GM11168 (cell line): ENCODE measurements around the gene DPH7.
"Not testable (repeated sequence)": the region's sequence is repeated elsewhere in the genome, so short reads cannot be mapped to it uniquely, and the experiment has no call there.

Source experiments
- in situ Hi-C: fragments of 300-500 bp; cut with MboI; formaldehyde crosslinking; loops from one replicate; pipeline ENCODE4 v1.12.0; 2022; ENCODE audit warnings: low sequenced_read_pairs; ENCODE audit not compliant: unreplicated experiment

DPH7 gene

GRCh38 chr9:137522746-137523455 is 55.8 kb downstream of the DPH7 start:
- in situ Hi-C loops: no loop called here

- in situ Hi-C loops: no loop called here
Measured at GRCh38 chr9:137521405-137521985, 57.2 kb downstream of the DPH7 start.

- in situ Hi-C loops: no loop called here
Measured at GRCh38 chr9:137520614-137521404, 57.9 kb downstream of the DPH7 start.

GRCh38 chr9:137519553-137519952 is 59.2 kb downstream of the DPH7 start:
- in situ Hi-C loops: no loop called here

GRCh38 chr9:137518661-137519459 is 59.9 kb downstream of the DPH7 start:
- in situ Hi-C loops: not testable (repeated sequence)

- in situ Hi-C loops: no loop called here
Measured at GRCh38 chr9:137516144-137516917, 62.4 kb downstream of the DPH7 start.

GRCh38 chr9:137515338-137515724 is 63.4 kb downstream of the DPH7 start:
- in situ Hi-C loops: no loop called here

GRCh38 chr9:137514691-137515337 is 63.9 kb downstream of the DPH7 start:
- in situ Hi-C loops: no loop called here

GRCh38 chr9:137513801-137514570 is 64.7 kb downstream of the DPH7 start:
- in situ Hi-C loops: not testable (repeated sequence)

- in situ Hi-C loops: not testable (repeated sequence)
Measured at GRCh38 chr9:137513136-137513535, 65.6 kb downstream of the DPH7 start.

GRCh38 chr9:137511758-137512463 is 66.8 kb downstream of the DPH7 start:
- in situ Hi-C loops: no loop called here

GRCh38 chr9:137511126-137511525 is 67.6 kb downstream of the DPH7 start:
- in situ Hi-C loops: not testable (repeated sequence)

- in situ Hi-C loops: no loop called here
Measured at GRCh38 chr9:137509198-137509597, 69.5 kb downstream of the DPH7 start.

GRCh38 chr9:137506702-137507171 is 72.0 kb downstream of the DPH7 start:
- in situ Hi-C loops: no loop called here

GRCh38 chr9:137506274-137506673 is 72.5 kb downstream of the DPH7 start:
- in situ Hi-C loops: no loop called here

- in situ Hi-C loops: no loop called here
Measured at GRCh38 chr9:137505421-137506140, 73.1 kb downstream of the DPH7 start.
